OCI-LY1 (cell line): ENCODE results near the gene VTI1A.

Experiments
- H2AFZ ChIP-seq: fragments of 200-600 bp; sonication (generic), shearing (Covaris generic); 2 replicates; pipeline ENCODE4 v1.6.0; 2014; ENCODE audit warnings: antibody characterized with exemption, mild to moderate bottlenecking, low read length
- H3F3A ChIP-seq: fragments of 200-600 bp; sonication (generic), shearing (Covaris generic); 2 replicates; pipeline ENCODE4 v1.6.0; 2014; ENCODE audit warnings: mild to moderate bottlenecking, antibody characterized with exemption, low read length, moderate library complexity; ENCODE audit not compliant: insufficient read depth
- H3K27ac ChIP-seq: fragments of 200-600 bp; sonication (generic); 2 replicates; pipeline ENCODE4 v1.5.1; 2014; ENCODE audit warnings: low read length, mixed run types, mild to moderate bottlenecking, low read depth; ENCODE audit not compliant: poor library complexity, severe bottlenecking
- H3K27me3 ChIP-seq: fragments of 200-600 bp; sonication (generic); 2 replicates; pipeline ENCODE4 v1.6.0; 2014; ENCODE audit warnings: antibody characterized with exemption, mild to moderate bottlenecking, low read length, moderate library complexity; ENCODE audit not compliant: insufficient read depth
- H3K36me3 ChIP-seq: fragments of 200-600 bp; sonication (generic); 2 replicates; pipeline ENCODE4 v1.6.1; 2014; ENCODE audit warnings: mild to moderate bottlenecking, antibody characterized with exemption, low read length, moderate library complexity, mixed read lengths; ENCODE audit not compliant: insufficient read depth
- H3K4me1 ChIP-seq: fragments of 200-600 bp; sonication (generic); 2 replicates; pipeline ENCODE4 v1.5.1; 2014; ENCODE audit warnings: mild to moderate bottlenecking, low read length, moderate library complexity; ENCODE audit not compliant: insufficient read depth, severe bottlenecking
- H3K4me2 ChIP-seq: fragments of 200-600 bp; sonication (generic), shearing (Covaris generic); 2 replicates; pipeline ENCODE4 v1.6.1; 2014; ENCODE audit warnings: low read length
- H3K4me3 ChIP-seq: fragments of 200-600 bp; sonication (generic); 2 replicates; pipeline ENCODE4 v1.5.1; 2014; ENCODE audit warnings: low read length, low read depth, mild to moderate bottlenecking, mixed read lengths; ENCODE audit not compliant: poor library complexity, severe bottlenecking
- H3K79me2 ChIP-seq: fragments of 200-600 bp; shearing (Covaris generic); 2 replicates; pipeline ENCODE4 v1.6.1; 2016; ENCODE audit warnings: mixed run types, low read length, mixed read lengths; ENCODE audit not compliant: insufficient read depth
- H3K9ac ChIP-seq: fragments of 200-600 bp; sonication (generic), shearing (Covaris generic); 2 replicates; pipeline ENCODE4 v1.6.1; 2014; ENCODE audit warnings: mild to moderate bottlenecking, low read length, mixed read lengths
- H3K9me2 ChIP-seq: fragments of 200-600 bp; sonication (generic), shearing (Covaris generic); 2 replicates; pipeline ENCODE4 v1.6.1; 2014; ENCODE audit warnings: low read depth, mild to moderate bottlenecking, low read length, mixed read lengths
- H3K9me3 ChIP-seq: fragments of 200-600 bp; shearing (Covaris generic); 2 replicates; pipeline ENCODE4 v1.6.1; 2014; ENCODE audit warnings: low read length, mixed read lengths
- H4K20me1 ChIP-seq: fragments of 200-600 bp; sonication (generic), shearing (Covaris generic); 2 replicates; pipeline ENCODE4 v1.6.0; 2016; ENCODE audit warnings: mild to moderate bottlenecking, low read length; ENCODE audit not compliant: insufficient read depth
- CTCF ChIP-seq: fragments of 200-600 bp; sonication (generic), shearing (Covaris generic); IDR thresholded peaks from 2 replicates; pipeline ENCODE4 v1.5.1; 2017; ENCODE audit warnings: mild to moderate bottlenecking, antibody characterized with exemption, low read length, moderate library complexity, mixed read lengths
- EZH2 ChIP-seq: fragments of 200-600 bp; sonication (generic), shearing (Covaris generic); IDR thresholded peaks from 2 replicates; pipeline ENCODE4 v1.8.0; 2017; ENCODE audit warnings: borderline replicate concordance, mixed run types, mild to moderate bottlenecking, antibody characterized with exemption, low read length, moderate library complexity, mixed read lengths

VTI1A gene

GRCh38 chr10:112775381-112775780 is 328.4 kb downstream of the VTI1A start:
- Histone ChIP-seq H3K9ac (no peak overlapping the region), H3K27me3 (no peaks in the 10 kb centered on the region), H3K4me1 (no peaks in the 10 kb centered on the region), H3K9me3 (no peaks in the 10 kb centered on the region), H3K36me3 (no peaks in the 10 kb centered on the region; the same call in 1 of the 2 replicates), H3K9me2 (no peaks in the 10 kb centered on the region), H3F3A (no peaks in the 10 kb centered on the region), H3K79me2 (no peaks in the 10 kb centered on the region), H3K4me2 (no peak overlapping the region), H3K4me3 (no peak overlapping the region), H3K27ac (no peak overlapping the region), H4K20me1 (no peaks in the 10 kb centered on the region), H2AFZ (no peak overlapping the region)
- TF ChIP-seq EZH2: no peak
- TF ChIP-seq CTCF: no peak

GRCh38 chr10:112775892-112776674 is 329.1 kb downstream of the VTI1A start:
- Histone ChIP-seq H3F3A (no peaks in the 10 kb centered on the region), H3K27me3 (no peaks in the 10 kb centered on the region), H4K20me1 (no peaks in the 10 kb centered on the region), H3K9ac (no peak overlapping the region), H3K79me2 (no peaks in the 10 kb centered on the region), H3K9me3 (no peaks in the 10 kb centered on the region), H3K4me3 (no peak overlapping the region), H3K36me3 (no peaks in the 10 kb centered on the region; the same call in 1 of the 2 replicates), H3K9me2 (no peaks in the 10 kb centered on the region), H3K27ac (no peak overlapping the region), H3K4me2 (no peak overlapping the region), H2AFZ (no peak overlapping the region), H3K4me1 (no peaks in the 10 kb centered on the region)
- TF ChIP-seq EZH2 (no peak), CTCF (no peak)

- no peaks in the 10 kb centered on the region for H3K36me3 ChIP-seq
- TF ChIP-seq CTCF (no peak), EZH2 (no peak)
- H3K4me3 ChIP-seq: no peak overlapping the region
- H3K27ac ChIP-seq: no peak overlapping the region
- H4K20me1 ChIP-seq: no peaks in the 10 kb centered on the region
- no peaks in the 10 kb centered on the region for H3K79me2 ChIP-seq
- no peaks in the 10 kb centered on the region for H3K9me2 ChIP-seq
- H3K9me3 ChIP-seq: no peaks in the 10 kb centered on the region
- H2AFZ ChIP-seq: no peak overlapping the region
- no peak overlapping the region for H3K9ac ChIP-seq
- no peaks in the 10 kb centered on the region for H3F3A ChIP-seq
- no peaks in the 10 kb centered on the region for H3K27me3 ChIP-seq
- H3K4me2 ChIP-seq: no peak overlapping the region
- no peaks in the 10 kb centered on the region for H3K4me1 ChIP-seq
These were observed 331.6 kb downstream of the VTI1A start for GRCh38 chr10:112778579-112778978.
